ENCODE measurements around the gene FCHSD1. TPM values are rescaled to one million over a fixed set of nuclear protein-coding genes. Genes with fewer than 3 reads are reported as not detected.

FCHSD1 gene
- total RNA-seq, 1 donor from 2014 or later, result 28.6 TPM

DNA sequence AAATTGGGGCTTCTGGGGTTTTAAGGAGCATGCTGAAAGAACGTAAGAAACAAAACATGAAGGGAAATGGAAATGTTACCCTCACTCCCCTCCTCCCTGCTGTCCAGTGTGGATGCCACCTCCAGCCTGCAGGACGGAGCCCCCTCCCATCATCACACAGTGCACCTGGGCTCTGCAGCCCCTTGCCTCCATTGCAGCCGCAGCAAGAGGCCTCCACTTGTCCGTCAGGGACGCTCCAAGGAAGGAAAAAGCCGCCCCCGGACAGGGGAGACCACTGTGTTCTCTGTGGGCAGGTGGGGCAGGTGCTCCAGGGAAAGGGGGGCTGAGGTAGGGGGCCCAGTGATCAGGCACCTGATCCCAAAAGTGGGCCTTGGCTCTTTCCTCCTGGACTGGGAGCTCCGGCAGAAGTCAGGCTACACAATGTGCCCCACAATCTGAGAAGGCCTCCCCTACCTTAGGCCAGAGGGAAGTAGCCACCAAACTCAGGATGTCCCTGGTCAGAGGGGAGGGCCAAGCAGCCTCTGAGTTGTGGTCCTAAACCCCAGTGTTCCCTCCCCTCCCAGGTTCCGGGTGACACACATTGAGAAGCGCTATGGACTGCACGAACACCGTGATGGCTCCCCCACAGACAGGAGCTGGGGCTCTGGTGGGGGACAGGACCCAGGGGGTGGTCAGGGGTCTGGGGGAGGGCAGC lies 11.7 kb downstream of the FCHSD1 start:
- no peaks in the 10 kb centered on the region for H3K27me3 Mint-ChIP-seq (ENCODE audit: unreplicated experiment)
- H3K27ac Mint-ChIP-seq (ENCODE audit: unreplicated experiment), result no peak overlapping the region
- H3K9me3 Mint-ChIP-seq (ENCODE audit: unreplicated experiment), result no peaks in the 10 kb centered on the region
- H3K4me3 Mint-ChIP-seq (ENCODE audit: unreplicated experiment), result no peak overlapping the region
- peaks cover 2% of the 10 kb centered on the region for H3K36me3 Mint-ChIP-seq (ENCODE audit: unreplicated experiment)
- H3K4me1 Mint-ChIP-seq (ENCODE audit: unreplicated experiment), result peaks cover 23% of the 10 kb centered on the region
- TF ChIP-seq, protein P1, sequence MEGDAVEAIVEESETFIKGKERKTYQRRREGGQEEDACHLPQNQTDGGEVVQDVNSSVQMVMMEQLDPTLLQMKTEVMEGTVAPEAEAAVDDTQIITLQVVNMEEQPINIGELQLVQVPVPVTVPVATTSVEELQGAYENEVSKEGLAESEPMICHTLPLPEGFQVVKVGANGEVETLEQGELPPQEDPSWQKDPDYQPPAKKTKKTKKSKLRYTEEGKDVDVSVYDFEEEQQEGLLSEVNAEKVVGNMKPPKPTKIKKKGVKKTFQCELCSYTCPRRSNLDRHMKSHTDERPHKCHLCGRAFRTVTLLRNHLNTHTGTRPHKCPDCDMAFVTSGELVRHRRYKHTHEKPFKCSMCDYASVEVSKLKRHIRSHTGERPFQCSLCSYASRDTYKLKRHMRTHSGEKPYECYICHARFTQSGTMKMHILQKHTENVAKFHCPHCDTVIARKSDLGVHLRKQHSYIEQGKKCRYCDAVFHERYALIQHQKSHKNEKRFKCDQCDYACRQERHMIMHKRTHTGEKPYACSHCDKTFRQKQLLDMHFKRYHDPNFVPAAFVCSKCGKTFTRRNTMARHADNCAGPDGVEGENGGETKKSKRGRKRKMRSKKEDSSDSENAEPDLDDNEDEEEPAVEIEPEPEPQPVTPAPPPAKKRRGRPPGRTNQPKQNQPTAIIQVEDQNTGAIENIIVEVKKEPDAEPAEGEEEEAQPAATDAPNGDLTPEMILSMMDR (IDR thresholded peaks at IDR 0.05), result no peak
- DNase-seq (ENCODE audit: extremely low spot score, unreplicated experiment), result no peak

DNA sequence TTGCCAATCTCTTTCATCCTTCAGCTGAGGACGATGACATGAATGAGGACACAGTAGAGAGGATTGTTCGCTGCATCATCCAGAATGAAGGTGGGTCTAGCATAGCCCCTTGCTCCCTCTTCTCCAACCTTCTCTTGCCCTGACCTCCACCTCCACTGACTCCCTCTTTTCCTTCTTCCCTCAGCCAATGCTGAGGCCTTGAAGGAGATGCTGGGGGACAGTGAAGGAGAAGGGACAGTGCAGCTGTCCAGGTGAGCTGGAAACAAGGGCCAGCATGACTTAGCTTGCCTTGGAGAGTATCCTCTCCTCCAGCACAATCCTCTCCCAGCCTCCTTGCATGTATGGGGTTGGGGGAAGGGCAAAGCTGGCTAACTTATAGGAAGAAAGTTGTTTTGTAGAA lies 12.4 kb downstream of the FCHSD1 start:
- no peak for DNase-seq (ENCODE audit: extremely low spot score, unreplicated experiment)
- H3K9me3 Mint-ChIP-seq (ENCODE audit: unreplicated experiment), result no peaks in the 10 kb centered on the region
- H3K4me3 Mint-ChIP-seq (ENCODE audit: unreplicated experiment), result peak overlapping the region; percentile 77
- TF ChIP-seq, protein P1 (IDR thresholded peaks at IDR 0.05), result no peak
- peaks cover 23% of the 10 kb centered on the region for H3K4me1 Mint-ChIP-seq (ENCODE audit: unreplicated experiment)
- H3K27ac Mint-ChIP-seq (ENCODE audit: unreplicated experiment), result no peak overlapping the region
- peaks cover 6% of the 10 kb centered on the region for H3K36me3 Mint-ChIP-seq (ENCODE audit: unreplicated experiment)
- H3K27me3 Mint-ChIP-seq (ENCODE audit: unreplicated experiment), result no peaks in the 10 kb centered on the region

DNA sequence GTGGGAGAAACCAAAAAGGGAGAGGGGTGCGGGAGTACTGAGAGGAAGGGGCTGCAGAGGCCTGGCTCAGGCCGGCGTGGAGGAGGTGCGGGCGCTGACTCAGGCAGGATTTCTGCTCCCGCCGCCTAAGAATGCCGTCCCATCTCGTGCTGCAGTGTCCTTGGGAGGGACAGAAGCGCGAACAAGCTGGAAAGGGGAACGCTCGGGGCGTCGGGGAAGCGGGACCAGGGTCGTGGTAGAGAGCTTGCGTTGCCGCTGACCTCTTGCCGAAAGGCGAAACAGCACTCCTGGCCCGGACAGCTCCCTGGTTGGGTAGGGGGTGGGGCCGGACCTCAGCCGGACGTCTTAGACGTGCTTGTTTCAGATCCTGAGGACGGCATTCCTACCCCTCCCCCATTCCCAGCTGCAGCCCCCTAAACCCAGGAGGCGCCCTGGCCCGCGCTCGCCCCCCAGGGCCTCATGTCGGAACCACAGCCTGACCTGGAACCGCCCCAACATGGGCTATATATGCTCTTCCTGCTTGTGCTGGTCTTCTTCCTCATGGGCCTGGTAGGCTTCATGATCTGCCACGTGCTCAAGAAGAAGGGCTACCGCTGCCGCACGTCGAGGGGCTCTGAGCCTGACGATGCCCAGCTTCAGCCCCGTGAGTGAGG lies 13.3 kb downstream of the FCHSD1 start:
- Mint-ChIP-seq H3K4me3 (ENCODE audit: unreplicated experiment) (peak overlapping the region; percentile 77), H3K27ac (ENCODE audit: unreplicated experiment) (no peak overlapping the region), H3K4me1 (ENCODE audit: unreplicated experiment) (peaks cover 23% of the 10 kb centered on the region), H3K27me3 (ENCODE audit: unreplicated experiment) (no peaks in the 10 kb centered on the region), H3K9me3 (ENCODE audit: unreplicated experiment) (no peaks in the 10 kb centered on the region), H3K36me3 (ENCODE audit: unreplicated experiment) (peaks cover 6% of the 10 kb centered on the region)
- TF ChIP-seq, protein P1 (IDR thresholded peaks at IDR 0.05), result peak; percentile 30
- no peak for DNase-seq (ENCODE audit: extremely low spot score, unreplicated experiment)

DNA sequence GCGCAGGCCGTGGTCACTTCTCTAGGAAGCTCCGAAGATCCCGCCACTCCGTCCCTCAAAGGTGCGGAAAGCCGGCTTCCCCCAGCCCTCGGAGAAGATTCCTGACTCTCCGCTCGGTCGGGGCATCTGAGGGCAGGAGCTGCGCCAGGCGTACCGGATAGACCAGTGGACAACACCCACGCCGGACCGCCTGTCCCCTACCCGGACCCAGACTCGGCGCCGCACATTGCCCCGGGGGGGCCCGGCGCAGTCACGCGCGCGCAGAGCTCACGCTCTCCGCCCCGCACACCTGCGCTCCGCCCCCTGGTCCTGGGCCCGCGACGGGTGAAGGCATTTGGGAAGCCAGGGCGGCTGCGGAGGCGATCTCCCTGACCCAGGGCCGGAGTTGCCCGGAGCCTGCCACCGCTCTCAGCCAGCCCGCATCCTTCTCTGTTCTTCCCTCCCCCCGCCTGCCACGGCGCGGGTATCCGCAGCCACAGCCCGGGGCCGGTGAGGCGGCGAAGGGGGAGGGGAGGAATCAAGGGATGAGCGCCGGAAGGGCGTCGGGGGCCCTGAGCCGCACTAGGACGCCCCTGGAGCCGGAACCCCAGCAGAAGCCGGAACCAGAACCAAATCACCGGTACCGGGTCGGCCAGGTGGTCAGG lies 14.0 kb downstream of the FCHSD1 start:
- no peaks in the 10 kb centered on the region for H3K9me3 Mint-ChIP-seq (ENCODE audit: unreplicated experiment)
- peak overlapping the region; percentile 56 for H3K27ac Mint-ChIP-seq (ENCODE audit: unreplicated experiment)
- H3K27me3 Mint-ChIP-seq (ENCODE audit: unreplicated experiment), result no peaks in the 10 kb centered on the region
- no peak for DNase-seq (ENCODE audit: extremely low spot score, unreplicated experiment)
- TF ChIP-seq, protein P1 (IDR thresholded peaks at IDR 0.05), result no peak
- H3K4me1 Mint-ChIP-seq (ENCODE audit: unreplicated experiment), result peaks cover 23% of the 10 kb centered on the region
- H3K36me3 Mint-ChIP-seq (ENCODE audit: unreplicated experiment), result peaks cover 4% of the 10 kb centered on the region
- peak overlapping the region; percentile 77 for H3K4me3 Mint-ChIP-seq (ENCODE audit: unreplicated experiment)
